Prostate gland (tissue), 2 donors: ENCODE data around the gene ZNF776.

ENCODE experiments used
- CTCF ChIP-seq, 4 experiments: fragments of 200-600 bp in 2 of 4; fragments of 450-650 bp in 2 of 4; sonication (generic) in 2 of 4; IDR thresholded peaks; 1 replicate in 3 of 4; 2 replicates in 1 of 4; pipeline ENCODE4 v1.5.1; 2016 to 2019; ENCODE audit warnings: antibody characterized with exemption in 4 of 4, mild to moderate bottlenecking in 2 of 4, moderate library complexity in 2 of 4
- POLR2A ChIP-seq: fragments of 450-650 bp; IDR thresholded peaks from one replicate; pipeline ENCODE4 v1.6.1; 2016; ENCODE audit warnings: antibody characterized with exemption, mild to moderate bottlenecking
- POLR2AphosphoS5 ChIP-seq: sonication (generic); formaldehyde crosslinking; IDR thresholded peaks from one replicate; pipeline ENCODE4 v1.6.1; 2017; ENCODE audit warnings: antibody characterized with exemption

- TF ChIP-seq CTCF (IDR thresholded peaks at IDR 0.05), result no peak
- no peak for TF ChIP-seq POLR2A
- TF ChIP-seq POLR2AphosphoS5, result no peak
Measured at GRCh38 chr19:57757941-57758340, 11.3 kb downstream of the ZNF776 start.
